Large intestine (tissue), 3 donors: Measurements from ENCODE around the gene CHST15. TPM values are rescaled to one million over a fixed set of nuclear protein-coding genes. Genes with fewer than 3 reads are reported as not detected.

ENCODE experiments used
- DNase-seq, 2 donors: peaks; one replicate each; pipeline versions ENCODE4 v3.0.0 to v3.0.0-alpha.2; 2013
- H3K27ac ChIP-seq: one replicate; pipeline ENCODE4 v1.5.1; 2013; ENCODE audit warnings: low read length
- H3K27me3 ChIP-seq: 2 replicates; pipeline ENCODE4 v1.6.1; 2013; ENCODE audit warnings: low read length; ENCODE audit not compliant: control insufficient read depth, insufficient read depth
- H3K36me3 ChIP-seq: 2 replicates; pipeline ENCODE4 v1.6.1; 2013; ENCODE audit warnings: low read length; ENCODE audit not compliant: control insufficient read depth, insufficient read depth
- H3K4me1 ChIP-seq: one replicate; pipeline ENCODE4 v1.6.1; 2013; ENCODE audit warnings: low read length; ENCODE audit not compliant: control insufficient read depth, insufficient read depth
- H3K4me3 ChIP-seq: one replicate; pipeline ENCODE4 v1.5.1; 2013; ENCODE audit warnings: low read length
- H3K9me3 ChIP-seq: one replicate; pipeline ENCODE4 v1.6.1; 2013; ENCODE audit warnings: mild to moderate bottlenecking, low read depth, low read length, moderate library complexity; ENCODE audit not compliant: control insufficient read depth
- WGBS: methylation state at CpG from one replicate; pipeline ENCODE4 v1.1.5; 2013; ENCODE audit warnings: low lambda C conversion rate; ENCODE audit not compliant: insufficient coverage; 5-methylcytosine and 5-hydroxymethylcytosine counted together
- polyA plus RNA-seq: library from polyadenylated mRNA; unstranded; fragments of 120-200 nt; gene quantifications from one replicate; pipeline ENCODE4 v1.2.1, GENCODE V29; 2013

CHST15 gene
- polyA plus RNA-seq, 1 donor: 9.4 TPM

DNA sequence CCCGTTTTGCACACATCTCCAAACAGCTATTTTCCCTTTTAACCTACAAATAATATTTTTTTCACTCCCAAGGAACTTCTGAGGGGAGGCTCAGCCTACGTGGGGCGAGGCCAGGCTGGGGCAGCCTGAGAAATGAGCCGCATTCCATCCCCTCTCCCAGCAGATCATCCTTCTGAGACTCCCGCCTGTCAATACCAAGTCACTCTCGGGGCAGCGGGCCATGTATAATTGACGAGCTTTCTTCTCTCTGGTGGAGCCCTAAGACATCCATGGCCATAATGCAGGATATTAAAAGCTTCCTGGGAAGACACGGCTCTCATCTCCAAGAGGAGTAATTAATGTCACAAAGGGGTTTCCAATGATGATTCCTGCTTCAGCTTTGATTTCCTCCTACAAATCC is 37.8 kb upstream of the CHST15 start:
- no peak for DNase-seq
- no CpG with 5 or more reads among the region's 9 CpGs for WGBS
- no peaks in the 10 kb centered on the region for H3K36me3 ChIP-seq

DNA sequence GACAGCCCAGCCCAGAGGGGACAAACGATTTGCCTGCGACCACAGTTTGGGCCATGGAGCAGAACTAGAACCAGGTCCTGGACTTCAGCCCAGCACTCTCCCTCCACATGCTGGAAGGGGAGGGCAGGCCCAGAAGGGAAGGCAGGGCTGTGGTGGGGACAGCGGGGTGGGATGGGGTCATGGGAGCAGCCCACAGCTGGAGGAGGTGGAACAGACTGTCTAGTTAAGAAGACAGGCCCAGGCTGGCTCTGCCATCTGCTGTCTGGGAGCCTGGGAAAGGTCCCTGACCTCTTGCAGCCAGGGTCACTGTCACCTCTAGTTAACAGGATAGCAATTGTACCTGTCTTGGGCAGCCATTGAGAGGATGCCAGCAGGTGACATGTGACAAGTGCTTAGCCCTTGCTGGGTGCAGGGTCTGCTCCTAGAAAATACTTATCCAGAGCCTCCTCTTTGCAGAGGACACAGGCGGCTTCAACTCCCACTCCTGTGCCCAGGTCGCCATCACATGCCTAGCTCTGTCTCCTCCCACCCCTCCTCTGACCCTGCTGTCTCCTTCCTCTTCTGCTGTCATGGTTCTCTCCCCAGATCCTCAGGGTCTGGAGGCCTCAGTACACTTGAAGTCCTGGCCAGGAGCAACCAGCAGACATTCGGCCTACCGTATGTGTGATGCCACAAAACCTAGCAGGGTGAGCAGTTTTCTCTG is 37.0 kb upstream of the CHST15 start:
- no peak for DNase-seq

More for the DNA sequence above, 37.8 kb upstream of the CHST15 start:
- no peak overlapping the region for H3K4me3 ChIP-seq
- no peaks in the 10 kb centered on the region for H3K27me3 ChIP-seq
- no peaks in the 10 kb centered on the region for H3K4me1 ChIP-seq
- no peak overlapping the region for H3K27ac ChIP-seq
- H3K9me3 ChIP-seq: no peaks in the 10 kb centered on the region

DNA sequence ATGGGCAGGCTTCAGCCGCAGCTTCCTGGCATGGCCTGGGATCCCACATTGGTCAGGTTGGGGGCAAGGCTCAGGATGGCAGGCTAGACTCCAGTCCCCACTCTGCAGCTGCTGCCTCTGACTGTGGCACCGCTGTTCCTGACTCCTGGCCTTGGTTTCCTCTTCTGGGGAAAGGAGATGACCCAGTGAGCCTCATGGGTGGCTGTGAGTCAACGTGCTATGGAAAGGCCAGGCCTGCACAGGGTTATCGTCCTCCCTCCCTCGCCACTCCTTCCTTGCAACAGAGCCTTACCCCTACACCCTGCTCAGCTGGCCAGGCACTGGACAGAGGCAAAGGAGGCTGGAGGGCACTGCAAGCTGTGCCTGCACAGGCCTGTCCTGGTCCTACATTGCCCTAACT is 36.1 kb upstream of the CHST15 start:
- WGBS: no CpG with 5 or more reads among the region's 5 CpGs
- DNase-seq: no peak
- Histone ChIP-seq H3K4me3 (no peak overlapping the region), H3K27ac (no peak overlapping the region), H3K27me3 (no peaks in the 10 kb centered on the region), H3K4me1 (no peaks in the 10 kb centered on the region), H3K9me3 (no peaks in the 10 kb centered on the region), H3K36me3 (no peaks in the 10 kb centered on the region)

More for the DNA sequence above, 37.0 kb upstream of the CHST15 start:
- no peaks in the 10 kb centered on the region for H3K9me3 ChIP-seq
- WGBS: no CpG with 5 or more reads among the region's 7 CpGs
- H3K36me3 ChIP-seq: no peaks in the 10 kb centered on the region
- H3K27ac ChIP-seq: no peak overlapping the region
- H3K4me3 ChIP-seq: no peak overlapping the region
- no peaks in the 10 kb centered on the region for H3K4me1 ChIP-seq
- no peaks in the 10 kb centered on the region for H3K27me3 ChIP-seq

DNA sequence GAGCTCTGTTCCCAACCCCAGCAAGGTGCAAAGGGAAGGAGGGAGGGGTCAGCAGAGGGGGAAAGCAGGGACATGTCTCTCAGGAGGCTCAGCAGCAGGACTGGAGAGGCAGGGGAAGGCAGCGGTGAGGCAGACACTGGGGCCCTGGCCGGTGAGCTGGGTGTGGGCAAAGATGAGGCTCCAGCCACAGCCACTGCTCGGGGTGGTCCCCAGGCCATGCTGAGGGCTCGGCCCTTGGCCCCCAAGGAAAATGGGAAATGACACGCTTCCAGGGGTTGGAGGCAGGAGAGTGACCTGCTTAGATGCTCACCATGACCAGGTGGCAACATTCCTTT is 35.4 kb upstream of the CHST15 start:
- no CpG with 5 or more reads among the region's 5 CpGs for WGBS

DNA sequence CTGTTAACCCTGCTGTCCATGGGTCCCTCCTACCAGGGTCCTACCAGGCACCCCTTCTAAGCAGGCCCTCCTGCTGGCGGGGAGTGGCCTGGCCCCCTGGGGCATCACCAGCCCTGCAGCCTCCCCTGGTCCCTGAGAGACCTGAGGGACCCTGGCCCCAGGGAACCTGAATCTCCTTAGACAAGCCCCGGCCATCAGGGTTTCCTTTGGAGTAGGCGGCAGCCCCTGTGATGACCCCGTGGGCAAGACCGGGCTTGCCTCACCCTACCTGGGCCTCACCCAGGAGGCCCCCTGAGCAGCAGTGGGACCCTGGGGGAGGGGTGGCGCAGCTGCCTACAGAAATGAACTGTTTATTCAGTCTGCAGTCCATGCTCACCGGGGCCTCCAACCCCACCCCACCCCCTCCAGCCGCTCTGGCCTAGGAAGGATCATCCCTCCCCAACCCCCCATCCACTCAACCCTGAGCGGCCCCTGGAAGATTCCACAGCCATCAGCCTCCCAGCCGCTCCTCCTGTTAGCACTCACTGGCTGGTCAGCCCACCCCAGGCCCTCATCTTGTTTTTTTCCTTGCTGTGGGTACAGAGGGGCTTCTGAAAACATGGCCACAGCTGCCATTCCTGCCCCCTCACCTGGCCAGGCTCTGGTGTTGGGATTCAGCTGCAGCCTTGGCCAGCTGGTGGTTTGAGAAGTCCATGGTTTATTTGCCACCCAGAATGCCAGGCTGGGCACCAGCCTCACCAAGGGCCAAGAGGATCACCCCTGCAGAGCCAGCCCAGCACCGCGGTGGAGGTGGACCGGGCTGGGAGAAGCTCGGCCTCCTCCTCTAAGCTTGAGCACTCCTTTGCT is 34.8 kb upstream of the CHST15 start:
- H3K36me3 ChIP-seq: no peaks in the 10 kb centered on the region
- no peaks in the 10 kb centered on the region for H3K9me3 ChIP-seq
- no peaks in the 10 kb centered on the region for H3K4me1 ChIP-seq
- WGBS: no CpG with 5 or more reads among the region's 14 CpGs
- no peak overlapping the region for H3K4me3 ChIP-seq
- no peak overlapping the region for H3K27ac ChIP-seq
- no peaks in the 10 kb centered on the region for H3K27me3 ChIP-seq
- DNase-seq: no peak

More for the DNA sequence above, 35.4 kb upstream of the CHST15 start:
- Histone ChIP-seq H3K27ac (no peak overlapping the region), H3K27me3 (no peaks in the 10 kb centered on the region), H3K36me3 (no peaks in the 10 kb centered on the region), H3K4me3 (no peak overlapping the region), H3K9me3 (no peaks in the 10 kb centered on the region), H3K4me1 (no peaks in the 10 kb centered on the region)
- DNase-seq: no peak

DNA sequence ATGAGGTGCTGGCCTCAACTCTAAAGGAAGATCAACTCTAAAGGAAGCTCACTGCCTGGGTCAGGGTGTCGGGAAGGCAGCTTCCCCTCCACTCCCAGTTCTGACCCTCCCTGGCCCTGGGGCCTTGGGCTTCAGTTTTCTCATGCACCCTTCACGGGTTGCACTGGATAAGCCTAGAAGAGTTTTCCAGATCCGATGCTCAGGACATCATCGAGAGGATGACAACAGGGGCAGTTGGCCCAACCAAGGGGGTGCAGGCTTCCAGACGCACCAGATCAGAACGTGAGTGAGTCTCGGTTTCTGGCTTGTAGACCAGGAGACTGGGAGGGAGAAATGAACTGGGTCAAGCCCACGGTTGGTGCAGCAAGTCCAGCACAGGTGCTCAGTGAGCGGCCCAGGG is 34.2 kb upstream of the CHST15 start:
- Histone ChIP-seq H3K36me3 (no peaks in the 10 kb centered on the region), H3K4me3 (no peak overlapping the region), H3K27me3 (no peaks in the 10 kb centered on the region), H3K9me3 (no peaks in the 10 kb centered on the region), H3K4me1 (no peaks in the 10 kb centered on the region), H3K27ac (no peak overlapping the region)
- whole genome bisulfite sequencing: no CpG with 5 or more reads among the region's 9 CpGs
- no peak for DNase-seq

DNA sequence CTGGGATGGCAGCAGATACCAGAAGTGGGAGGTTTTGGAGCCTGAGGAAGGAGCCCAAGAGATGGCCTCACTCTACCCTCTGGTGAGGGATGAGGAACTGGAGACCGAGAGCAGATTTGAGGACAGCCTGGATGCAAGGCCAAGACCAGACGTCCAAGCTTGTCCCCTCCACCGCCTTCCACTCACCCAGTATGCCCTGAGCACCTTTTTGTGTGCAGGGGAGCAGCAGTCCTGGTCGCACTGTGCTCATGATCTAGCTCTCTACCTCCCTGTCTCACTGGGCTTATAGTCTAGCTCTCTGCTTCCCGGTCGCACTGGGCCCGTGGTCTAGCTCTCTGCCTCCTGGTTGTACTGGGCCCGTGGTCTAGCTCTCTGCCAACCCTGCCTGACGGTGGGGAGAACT is 33.6 kb upstream of the CHST15 start:
- no CpG with 5 or more reads among the region's 9 CpGs for whole genome bisulfite sequencing
- DNase-seq: no peak
- no peaks in the 10 kb centered on the region for H3K4me1 ChIP-seq
- no peak overlapping the region for H3K27ac ChIP-seq
- H3K4me3 ChIP-seq: no peak overlapping the region
- H3K36me3 ChIP-seq: no peaks in the 10 kb centered on the region
- H3K27me3 ChIP-seq: no peaks in the 10 kb centered on the region
- H3K9me3 ChIP-seq: no peaks in the 10 kb centered on the region

DNA sequence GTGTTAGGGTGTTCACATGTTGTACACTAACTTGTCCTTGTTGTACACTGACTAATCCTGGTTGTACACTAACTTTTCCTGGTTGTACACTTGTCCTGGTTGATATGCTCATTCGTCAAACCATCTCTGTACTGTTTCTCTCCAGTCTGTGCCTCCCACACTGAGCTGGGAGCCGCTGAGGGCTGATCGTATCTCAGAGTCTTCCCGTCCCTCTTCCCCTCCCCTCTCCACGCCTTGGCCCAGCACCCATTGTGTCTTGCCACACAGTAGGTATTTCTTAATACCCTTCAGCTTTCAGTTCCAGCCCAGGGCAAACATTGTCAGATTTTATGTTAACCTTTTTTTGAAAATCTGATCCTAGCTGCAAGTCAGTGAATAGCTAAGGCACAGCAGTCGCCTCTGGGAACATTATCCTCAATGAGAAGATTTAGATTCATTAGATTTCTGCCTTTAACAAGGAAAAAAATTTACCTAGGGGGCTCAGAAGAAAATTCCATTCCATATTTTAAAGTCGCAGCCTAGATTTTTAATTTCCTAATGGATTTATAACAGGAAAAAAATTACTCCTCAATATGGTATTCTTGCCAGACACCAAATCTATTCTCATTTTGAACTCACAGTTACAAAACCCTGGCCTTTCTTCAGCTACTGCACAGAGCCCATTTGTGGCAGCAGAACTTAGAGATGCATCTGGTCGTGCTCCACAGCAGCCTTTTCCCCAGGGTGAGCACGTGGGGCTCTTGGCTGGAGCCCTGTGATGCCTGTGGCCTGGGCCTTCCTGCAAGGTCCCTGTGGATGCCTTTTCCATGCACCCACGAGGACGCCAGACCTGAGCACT is 33.0 kb upstream of the CHST15 start:
- no peaks in the 10 kb centered on the region for H3K27me3 ChIP-seq
- no peaks in the 10 kb centered on the region for H3K4me1 ChIP-seq
- H3K27ac ChIP-seq: no peak overlapping the region
- no peaks in the 10 kb centered on the region for H3K36me3 ChIP-seq
- no peaks in the 10 kb centered on the region for H3K9me3 ChIP-seq
- H3K4me3 ChIP-seq: no peak overlapping the region
- DNase-seq: no peak
- no CpG with 5 or more reads among the region's 11 CpGs for WGBS

DNA sequence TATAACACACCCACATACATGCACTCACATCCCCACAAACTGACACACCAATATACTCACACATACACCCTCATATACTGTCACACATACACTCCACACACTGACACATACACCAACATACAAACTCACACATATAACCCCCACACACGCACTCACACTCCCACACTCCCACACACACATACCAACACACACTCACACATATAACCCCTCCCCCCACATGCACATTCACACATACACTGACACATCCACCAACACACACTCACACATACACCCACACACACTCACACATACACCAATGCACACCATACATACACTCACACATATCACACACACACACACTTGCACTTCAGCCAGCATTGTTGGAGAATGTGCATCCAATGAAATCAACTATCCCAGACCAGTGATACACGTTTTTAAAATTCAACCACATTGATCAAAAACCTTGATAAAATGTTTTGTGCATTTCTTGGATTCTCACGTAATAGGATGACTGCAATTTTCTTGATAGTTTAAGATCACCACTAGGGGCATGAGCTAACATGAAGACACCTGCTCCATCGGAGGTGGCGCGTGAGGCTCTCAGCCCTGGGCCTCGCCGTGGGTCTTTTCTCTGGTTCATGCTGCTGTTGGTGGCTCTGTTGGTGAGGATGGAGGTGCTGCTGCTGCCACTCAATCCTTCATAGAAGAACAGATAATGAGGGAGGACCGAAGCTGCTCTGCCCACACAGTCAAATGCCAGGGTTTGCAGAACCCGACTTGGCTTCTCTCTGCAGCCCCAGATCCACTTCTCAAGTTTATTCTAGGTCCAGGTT is 32.1 kb upstream of the CHST15 start:
- H3K27me3 ChIP-seq: no peaks in the 10 kb centered on the region
- H3K27ac ChIP-seq: no peak overlapping the region
- WGBS: no CpG with 5 or more reads among the region's 10 CpGs
- no peaks in the 10 kb centered on the region for H3K4me1 ChIP-seq
- no peaks in the 10 kb centered on the region for H3K36me3 ChIP-seq
- no peak overlapping the region for H3K4me3 ChIP-seq
- no peak for DNase-seq
- no peaks in the 10 kb centered on the region for H3K9me3 ChIP-seq

DNA sequence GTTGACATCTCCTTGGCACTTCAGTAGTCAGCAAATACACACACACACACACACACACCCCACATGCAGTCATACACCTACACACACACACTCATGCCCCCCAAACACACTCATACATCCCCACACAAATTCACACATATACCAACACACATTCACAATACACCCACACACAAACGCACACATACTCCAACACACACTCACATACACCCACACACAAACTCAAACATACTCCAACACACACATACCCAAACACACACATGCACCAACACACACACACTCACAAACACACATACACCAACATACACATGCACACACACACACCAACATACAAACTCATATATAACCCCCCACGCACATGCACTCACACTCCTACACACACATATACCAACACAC is 31.4 kb upstream of the CHST15 start:
- no CpG with 5 or more reads among the region's 2 CpGs for WGBS
- Histone ChIP-seq H3K9me3 (no peaks in the 10 kb centered on the region), H3K4me1 (no peaks in the 10 kb centered on the region), H3K27ac (no peak overlapping the region), H3K36me3 (no peaks in the 10 kb centered on the region), H3K4me3 (no peak overlapping the region), H3K27me3 (no peaks in the 10 kb centered on the region)
- no peak for DNase-seq
